DMS53 treated with DMSO at 0.1 percent for 48 hours (cell line): ENCODE results near the gene PPP1R9B.

ENCODE experiments used
- DNase-seq: peaks from one replicate; lab custom pipeline; 2025; ENCODE audit not compliant: unreplicated experiment; lab: John Stamatoyannopoulos, UW

Gene PPP1R9B

GRCh38 chr17:50094243-50094752 lies 56.2 kb downstream of the PPP1R9B start:
- peak; percentile 87 for DNase-seq

- DNase-seq: no peak
Measured at GRCh38 chr17:50093807-50094206, 56.7 kb downstream of the PPP1R9B start.

GRCh38 chr17:50093246-50093645 lies 57.2 kb downstream of the PPP1R9B start:
- no peak for DNase-seq

- no peak for DNase-seq
Measured at GRCh38 chr17:50091918-50092285, 58.6 kb downstream of the PPP1R9B start.

GRCh38 chr17:50090971-50091917 lies 59.2 kb downstream of the PPP1R9B start:
- no peak for DNase-seq

- DNase-seq: no peak
Measured at GRCh38 chr17:50090071-50090470, 60.4 kb downstream of the PPP1R9B start.

GRCh38 chr17:50088952-50089825 lies 61.3 kb downstream of the PPP1R9B start:
- no peak for DNase-seq

- DNase-seq: no peak
Measured at GRCh38 chr17:50087912-50088405, 62.5 kb downstream of the PPP1R9B start.

- peak; percentile 61 for DNase-seq
Measured at GRCh38 chr17:50087246-50087911, 63.1 kb downstream of the PPP1R9B start.
